Type B pancreatic cell (in vitro differentiated cells): ENCODE measurements around the gene GUCY2D. TPM values are rescaled to one million over a fixed set of nuclear protein-coding genes. Genes with fewer than 3 reads are reported as not detected.
"Not testable (repeated sequence)": the region's sequence is repeated elsewhere in the genome, so short reads cannot be mapped to it uniquely, and the experiment has no call there.

ENCODE experiments used
- DNase-seq: peaks from one replicate; pipeline ENCODE4 v3.0.0; 2021; ENCODE audit warnings: mixed read lengths; ENCODE audit not compliant: unreplicated experiment; ENCODE audit errors: extremely low spot score
- H3K27ac Mint-ChIP-seq: 2 replicates; pipeline ENCODE4 v1.8.0; 2021; ENCODE audit warnings: mild to moderate bottlenecking, mixed read lengths
- H3K27me3 Mint-ChIP-seq: 2 replicates; pipeline ENCODE4 v1.8.0; 2021; ENCODE audit warnings: mixed read lengths
- H3K36me3 Mint-ChIP-seq: 2 replicates; pipeline ENCODE4 v1.8.0; 2021; ENCODE audit warnings: mixed read lengths
- H3K4me1 Mint-ChIP-seq: one replicate; pipeline ENCODE4 v1.8.0; 2021; ENCODE audit warnings: mixed read lengths; ENCODE audit not compliant: unreplicated experiment
- H3K4me3 Mint-ChIP-seq: 2 replicates; pipeline ENCODE4 v1.8.0; 2021; ENCODE audit warnings: mild to moderate bottlenecking, mixed read lengths
- H3K9me3 Mint-ChIP-seq: 2 replicates; pipeline ENCODE4 v1.8.0; 2021; ENCODE audit warnings: mixed read lengths
- long read RNA-seq: library from polyadenylated mRNA; unstranded; transcript quantifications from one replicate; pipeline ENCODE4 v2.0.0, GENCODE V29; 2020
- total RNA-seq: library from RNA; stranded (reverse); gene quantifications from 2 replicates; pipeline ENCODE4 v1.2.1, GENCODE V29; 2021; ENCODE audit warnings: low replicate concordance
- TF ChIP-seq, protein P1 (sequence below): fragments of 200-600 bp; sonication (generic); conservative IDR thresholded peaks from 2 replicates; pipeline ENCODE4 v1.5.0; 2021; ENCODE audit warnings: antibody characterized with exemption, mild to moderate bottlenecking

Gene GUCY2D
- total RNA-seq = 0.29 and 0.43 TPM in 2 replicates
- long read RNA-seq = 0 reads

GRCh38 chr17:8001976-8002720 lies at the start of gene GUCY2D:
GUCY2D (plus strand) TSS chr17:8002615; CDS start chr17:8003048, 433 bp downstream.
- H3K4me3 Mint-ChIP-seq = peak within 1 kb of the TSS; percentile 20
- no peaks in the 10 kb centered on the region for H3K36me3 Mint-ChIP-seq
- TF ChIP-seq, protein P1, sequence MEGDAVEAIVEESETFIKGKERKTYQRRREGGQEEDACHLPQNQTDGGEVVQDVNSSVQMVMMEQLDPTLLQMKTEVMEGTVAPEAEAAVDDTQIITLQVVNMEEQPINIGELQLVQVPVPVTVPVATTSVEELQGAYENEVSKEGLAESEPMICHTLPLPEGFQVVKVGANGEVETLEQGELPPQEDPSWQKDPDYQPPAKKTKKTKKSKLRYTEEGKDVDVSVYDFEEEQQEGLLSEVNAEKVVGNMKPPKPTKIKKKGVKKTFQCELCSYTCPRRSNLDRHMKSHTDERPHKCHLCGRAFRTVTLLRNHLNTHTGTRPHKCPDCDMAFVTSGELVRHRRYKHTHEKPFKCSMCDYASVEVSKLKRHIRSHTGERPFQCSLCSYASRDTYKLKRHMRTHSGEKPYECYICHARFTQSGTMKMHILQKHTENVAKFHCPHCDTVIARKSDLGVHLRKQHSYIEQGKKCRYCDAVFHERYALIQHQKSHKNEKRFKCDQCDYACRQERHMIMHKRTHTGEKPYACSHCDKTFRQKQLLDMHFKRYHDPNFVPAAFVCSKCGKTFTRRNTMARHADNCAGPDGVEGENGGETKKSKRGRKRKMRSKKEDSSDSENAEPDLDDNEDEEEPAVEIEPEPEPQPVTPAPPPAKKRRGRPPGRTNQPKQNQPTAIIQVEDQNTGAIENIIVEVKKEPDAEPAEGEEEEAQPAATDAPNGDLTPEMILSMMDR = no peak
- no peak within 1 kb of the TSS for H3K27ac Mint-ChIP-seq
- no peak for DNase-seq
- H3K27me3 Mint-ChIP-seq = peaks cover 62% of the 10 kb centered on the region
- no peaks in the 10 kb centered on the region for H3K4me1 Mint-ChIP-seq
- H3K9me3 Mint-ChIP-seq = no peaks in the 10 kb centered on the region

- not testable (repeated sequence) for H3K4me1 Mint-ChIP-seq, DNase-seq, H3K4me3 Mint-ChIP-seq, H3K27me3 Mint-ChIP-seq, H3K27ac Mint-ChIP-seq, H3K9me3 Mint-ChIP-seq
- peaks cover 19% of the 10 kb centered on the region for H3K36me3 Mint-ChIP-seq
Observed at GRCh38 chr17:7953266-7953665, 49.1 kb upstream of the GUCY2D start.

DNA sequence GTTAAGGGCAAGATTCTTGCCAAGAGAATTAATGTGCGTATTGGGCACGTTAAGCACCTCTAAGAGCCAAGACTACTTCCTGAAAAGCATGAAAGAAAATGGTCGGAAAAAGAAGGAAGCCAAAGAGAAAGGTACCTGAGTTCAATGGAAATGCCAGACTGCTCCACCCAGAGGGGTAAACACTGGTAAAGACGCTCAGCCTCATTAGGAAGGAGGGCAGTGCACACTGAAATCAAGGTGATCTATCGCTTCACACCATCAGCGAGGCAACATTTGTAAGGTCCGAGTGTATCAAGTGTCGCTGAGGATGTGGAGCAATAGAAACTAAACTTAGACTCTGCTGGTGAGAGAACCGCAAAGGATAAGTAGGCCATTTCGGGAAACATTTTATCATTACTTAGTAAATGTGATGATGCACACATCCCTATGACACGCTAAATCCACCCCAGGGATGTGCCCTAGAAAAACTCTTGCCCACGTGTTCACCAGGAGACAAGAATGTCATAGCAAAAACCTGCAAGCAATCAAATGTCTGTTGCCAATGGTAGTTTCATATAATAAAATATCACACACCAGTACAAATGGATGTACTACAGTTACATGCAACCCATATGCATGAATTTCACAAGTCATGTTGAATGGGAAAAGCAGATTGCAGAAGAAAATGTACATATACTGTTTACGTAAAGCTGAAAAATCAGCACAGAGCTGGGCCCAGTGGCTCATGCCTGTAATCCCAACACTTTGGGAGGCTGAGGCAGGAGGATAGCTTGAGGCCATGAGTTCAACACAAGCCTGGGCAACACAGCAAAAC lies 46.8 kb upstream of the GUCY2D start:
- Mint-ChIP-seq H3K4me1 (peaks cover 4% of the 10 kb centered on the region), H3K9me3 (no peaks in the 10 kb centered on the region), H3K27me3 (peaks cover 3% of the 10 kb centered on the region), H3K4me3 (no peak overlapping the region), H3K36me3 (peaks cover under 1% of the 10 kb centered on the region), H3K27ac (no peak overlapping the region)
- DNase-seq = no peak
- TF ChIP-seq, protein P1 = no peak

- TF ChIP-seq, protein P1 = no peak
- Mint-ChIP-seq H3K27me3 (peaks cover 9% of the 10 kb centered on the region), H3K36me3 (no peaks in the 10 kb centered on the region), H3K4me1 (peaks cover 4% of the 10 kb centered on the region), H3K4me3 (no peak overlapping the region), H3K9me3 (no peaks in the 10 kb centered on the region), H3K27ac (no peak overlapping the region)
- DNase-seq = no peak
Observed at GRCh38 chr17:7956228-7956965, 46.0 kb upstream of the GUCY2D start.

GRCh38 chr17:7959503-7960253 lies 42.7 kb upstream of the GUCY2D start:
- no peak for DNase-seq
- H3K27ac Mint-ChIP-seq = no peak overlapping the region

More at GRCh38 chr17:7959503-7960253, 42.7 kb upstream of the GUCY2D start:
- no peak overlapping the region for H3K4me3 Mint-ChIP-seq
- H3K9me3 Mint-ChIP-seq = no peaks in the 10 kb centered on the region
- TF ChIP-seq, protein P1 = no peak
- H3K4me1 Mint-ChIP-seq = no peaks in the 10 kb centered on the region
- peaks cover 15% of the 10 kb centered on the region for H3K27me3 Mint-ChIP-seq
- H3K36me3 Mint-ChIP-seq = no peaks in the 10 kb centered on the region
